Right renal pelvis (tissue), 4 donors: ENCODE results near the gene ARHGEF18. TPM values are rescaled to one million over a fixed set of nuclear protein-coding genes. Genes with fewer than 3 reads are reported as not detected.
"Not testable (repeated sequence)": the region's sequence is repeated elsewhere in the genome, so short reads cannot be mapped to it uniquely, and the experiment has no call there.

Experiments used
- DNase-seq, 4 donors: peaks; one replicate each; pipeline ENCODE4 v3.0.0-alpha.2; 2013; ENCODE audit warnings: low read depth in 4 of 4, low spot score in 3 of 4, missing footprints in 1 of 4
- polyA plus RNA-seq, 4 donors: library from polyadenylated mRNA; unstranded; fragments of 120-200 nt; gene quantifications; one replicate each; pipeline ENCODE4 v1.2.1, GENCODE V29; 2013; ENCODE audit not compliant: insufficient read length in 4 of 4

ARHGEF18 gene
- polyA plus RNA-seq, 4 donors: 33.1 to 38.7 (median 37.3) TPM

DNA sequence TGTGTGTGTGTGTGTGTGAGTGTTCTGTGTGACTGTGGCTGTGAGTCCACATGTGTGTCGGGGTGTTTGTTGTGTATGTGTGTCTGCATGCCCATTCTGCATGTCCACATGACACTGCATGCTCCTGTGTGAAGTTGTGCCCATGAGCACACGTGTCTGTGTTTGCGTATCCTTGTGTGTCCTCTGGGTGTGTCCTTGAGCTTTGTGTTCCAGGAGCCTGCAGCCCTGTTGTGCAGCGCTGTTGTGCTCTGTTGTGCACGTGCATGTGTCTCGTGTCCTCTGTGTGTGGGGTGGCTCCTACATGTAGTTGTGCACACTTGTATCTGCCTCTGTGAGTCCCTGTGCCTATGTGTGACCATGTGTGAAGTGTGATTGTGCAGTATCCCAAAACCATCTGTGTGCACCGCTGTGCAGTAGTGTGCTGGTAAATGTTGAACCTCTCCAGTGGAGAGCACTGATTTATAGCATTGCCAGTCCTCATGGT, 2.2 kb upstream of the ARHGEF18 start:
- no peak for DNase-seq

DNA sequence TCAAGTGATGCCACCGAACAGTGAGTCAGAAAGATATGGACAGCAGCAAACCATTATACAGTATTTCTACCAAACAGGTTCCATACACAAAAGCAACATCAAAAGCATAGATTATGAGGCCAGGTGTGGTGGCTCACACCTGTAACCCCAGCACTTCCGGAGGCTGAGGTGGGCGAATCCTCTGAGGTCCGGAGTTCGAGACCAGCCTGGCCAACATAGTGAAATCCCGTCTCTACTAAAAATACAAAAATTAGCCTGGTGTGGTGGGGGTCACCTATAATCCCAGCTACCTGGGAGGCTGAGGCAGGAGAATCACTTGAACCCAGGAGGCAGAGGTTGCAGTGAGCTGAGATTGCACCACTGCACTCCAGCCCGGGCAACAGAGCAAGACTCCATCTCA, 1.7 kb upstream of the ARHGEF18 start:
- not testable (repeated sequence) for DNase-seq

DNA sequence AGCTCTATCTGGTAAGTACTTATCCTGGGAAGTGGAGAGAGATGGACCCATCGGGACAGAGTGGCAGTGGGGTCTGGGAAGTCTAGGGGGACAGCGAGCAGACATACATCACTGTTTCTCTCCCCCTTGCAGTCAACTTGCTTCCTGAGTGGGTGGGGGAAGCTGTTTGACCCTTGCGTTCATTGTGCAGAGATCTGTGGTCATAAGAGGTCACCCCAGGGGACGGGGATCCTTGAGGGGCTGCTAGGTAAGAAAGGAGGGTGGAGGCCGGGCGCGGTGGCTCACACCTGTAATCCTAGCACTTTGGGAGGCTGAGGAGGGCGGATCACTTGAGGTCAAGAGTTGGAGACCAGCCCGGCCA, 474 bp downstream of the ARHGEF18 start:
- DNase-seq: no peak

DNA sequence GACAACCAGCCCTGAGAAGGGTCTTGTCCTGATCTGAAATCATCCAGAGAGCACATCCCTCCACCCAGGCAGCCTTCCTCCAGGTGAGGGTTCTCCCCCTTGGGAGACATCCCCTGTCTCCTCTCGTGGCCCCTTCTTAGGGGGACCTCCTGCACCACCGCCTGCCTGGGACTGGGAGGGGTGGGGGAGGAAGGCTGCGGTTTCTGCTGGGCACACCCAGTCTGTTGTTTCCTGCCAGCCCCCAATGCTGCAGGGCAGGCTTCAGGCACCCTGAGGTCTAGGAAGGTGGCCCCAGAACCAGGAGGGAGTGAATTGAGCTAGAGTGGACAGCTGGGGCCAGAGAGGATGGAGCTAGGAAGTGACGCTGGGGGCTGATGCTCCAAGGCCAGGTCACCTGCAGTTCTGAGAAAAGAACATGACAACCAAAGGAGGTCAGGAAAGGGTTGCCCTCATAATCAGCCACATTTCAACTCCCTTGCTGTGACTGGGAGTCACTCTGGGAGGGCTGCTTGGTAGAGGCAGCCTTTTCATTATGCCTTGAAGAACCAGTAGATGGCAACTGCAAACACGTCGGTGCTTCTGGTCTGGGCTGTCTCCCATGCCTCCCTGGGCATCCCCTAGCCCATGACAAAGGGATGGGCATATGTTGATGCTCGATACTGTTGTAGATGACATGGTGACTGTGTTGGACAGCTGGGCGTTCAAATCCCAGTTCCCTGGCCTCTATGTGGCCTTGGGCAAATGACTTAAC, 1.4 kb downstream of the ARHGEF18 start:
- no peak for DNase-seq

DNA sequence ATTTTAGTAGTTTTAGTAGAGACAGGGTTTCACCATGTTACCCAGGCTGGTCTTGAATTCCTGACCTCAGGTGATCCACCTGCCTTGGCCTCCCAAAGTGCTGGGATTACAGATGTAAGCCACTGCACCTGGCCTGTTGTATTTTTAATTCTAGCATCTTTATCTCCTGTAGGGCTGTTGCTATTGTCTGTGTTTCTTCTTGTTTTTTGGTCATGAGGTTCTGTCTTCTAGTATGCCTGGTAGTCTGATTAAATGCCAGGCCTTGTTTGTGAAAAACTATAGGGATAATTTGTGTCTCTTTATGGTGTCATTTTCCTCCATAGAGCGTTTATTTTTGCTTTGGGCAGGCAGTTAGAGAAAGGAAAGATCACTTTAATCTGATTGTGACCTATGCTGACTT, 3.1 kb downstream of the ARHGEF18 start:
- DNase-seq: no peak

DNA sequence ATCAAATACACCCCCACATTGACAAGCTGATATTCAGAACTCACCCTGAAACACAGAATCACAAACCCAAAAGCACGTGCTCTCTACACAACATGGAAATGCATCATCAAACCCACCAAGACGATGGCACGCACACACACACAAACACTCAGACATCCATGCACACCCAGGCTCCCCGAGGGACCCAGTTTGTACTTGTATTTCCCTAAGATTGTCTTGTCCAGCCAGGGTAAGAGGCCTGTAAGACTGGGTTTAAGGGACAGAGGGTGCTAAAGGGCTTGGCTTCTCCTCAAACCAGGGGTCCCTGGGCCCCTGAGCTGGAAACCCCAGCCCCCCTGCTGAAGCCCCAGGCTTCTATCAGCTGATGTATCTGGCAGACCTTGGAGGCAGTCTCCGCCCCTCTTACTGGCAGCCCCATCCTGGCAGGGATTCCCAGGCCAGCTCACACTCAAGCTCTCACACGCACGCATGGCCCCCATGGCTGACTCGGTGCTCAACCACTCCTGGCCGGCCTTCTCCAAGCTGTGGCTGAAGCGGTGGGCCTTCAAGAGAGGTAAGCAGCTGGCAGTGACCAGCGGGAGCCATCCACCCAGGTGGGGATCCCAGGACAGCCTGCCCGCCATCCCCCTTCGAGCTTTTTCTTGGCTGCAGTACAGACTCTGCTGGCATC, 6.5 kb downstream of the ARHGEF18 start:
- no peak for DNase-seq

DNA sequence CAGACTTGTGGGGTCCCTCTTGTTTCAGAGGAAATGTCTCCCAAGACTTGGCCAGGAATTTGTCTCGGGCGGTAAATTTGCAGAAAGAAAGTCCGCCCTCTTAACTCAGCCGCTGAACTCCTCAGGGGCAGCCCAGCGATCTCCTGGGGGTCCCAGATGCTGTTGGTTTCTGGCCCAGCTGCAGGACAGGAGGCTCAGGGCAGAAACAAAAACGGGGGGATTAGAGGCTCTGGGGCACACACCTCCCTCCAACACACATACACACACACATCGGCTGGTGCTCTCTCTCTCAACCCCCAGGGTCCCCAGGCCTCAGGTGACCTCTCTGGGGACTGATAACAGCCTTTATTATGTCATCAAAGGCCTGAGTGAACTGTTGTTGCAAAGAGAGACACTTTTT, 7.1 kb downstream of the ARHGEF18 start:
- no peak for DNase-seq

DNA sequence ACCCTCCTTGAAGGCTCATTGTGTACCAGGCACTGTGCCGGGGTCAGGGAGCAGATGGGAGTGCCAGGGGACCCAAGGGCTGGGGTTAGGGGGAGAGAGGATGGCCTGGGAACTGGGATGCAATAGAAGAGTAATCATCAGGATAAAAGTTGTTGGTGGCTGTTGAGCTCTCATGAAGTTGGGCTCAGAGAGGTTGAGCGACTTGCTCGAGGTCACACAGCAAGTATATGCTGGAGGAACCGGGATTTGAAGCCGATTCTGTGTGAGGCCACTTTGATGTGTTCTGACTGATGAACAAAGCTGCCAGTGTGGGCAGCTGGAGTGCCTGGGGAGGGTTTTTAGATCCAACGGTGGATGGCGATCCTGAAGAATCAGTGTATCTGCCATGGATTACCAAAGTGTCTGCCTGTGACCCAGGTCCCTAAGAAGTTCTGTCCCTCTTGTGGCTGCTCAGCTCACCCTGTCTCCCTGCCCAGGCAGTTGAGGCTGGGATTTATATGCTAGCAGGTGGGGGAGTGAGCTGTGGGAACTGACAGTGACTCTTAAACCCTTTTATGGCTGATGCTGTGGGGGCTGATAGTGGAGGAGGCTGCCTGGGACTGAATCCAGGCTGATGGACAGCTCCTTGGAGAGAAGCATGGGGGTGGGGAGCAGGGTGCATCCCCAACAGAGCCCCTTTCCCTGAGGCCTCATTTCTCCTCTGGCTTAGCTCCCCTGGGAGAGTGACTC, 8.3 kb downstream of the ARHGEF18 start:
- no peak for DNase-seq

DNA sequence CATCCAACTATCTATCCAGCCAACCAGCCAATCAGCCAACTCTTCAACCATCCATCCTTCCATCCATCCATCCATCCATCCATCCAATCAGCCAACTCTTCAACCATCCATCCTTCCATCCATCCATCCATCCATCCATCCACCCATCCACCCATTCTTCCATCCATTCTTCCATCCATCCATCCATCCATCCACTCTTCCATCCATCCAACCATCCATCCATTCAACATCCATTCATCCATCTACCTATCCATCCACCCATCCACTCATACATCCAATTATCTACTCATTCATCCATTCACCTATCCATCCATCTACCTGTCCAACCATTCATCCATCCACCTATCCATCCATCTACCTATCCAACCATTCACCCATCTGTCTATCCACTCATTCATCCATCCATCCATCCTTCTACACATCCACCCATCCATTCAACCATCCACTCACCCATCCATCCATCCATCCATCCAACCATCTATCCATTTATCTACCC, 9.4 kb downstream of the ARHGEF18 start:
- no peak for DNase-seq

DNA sequence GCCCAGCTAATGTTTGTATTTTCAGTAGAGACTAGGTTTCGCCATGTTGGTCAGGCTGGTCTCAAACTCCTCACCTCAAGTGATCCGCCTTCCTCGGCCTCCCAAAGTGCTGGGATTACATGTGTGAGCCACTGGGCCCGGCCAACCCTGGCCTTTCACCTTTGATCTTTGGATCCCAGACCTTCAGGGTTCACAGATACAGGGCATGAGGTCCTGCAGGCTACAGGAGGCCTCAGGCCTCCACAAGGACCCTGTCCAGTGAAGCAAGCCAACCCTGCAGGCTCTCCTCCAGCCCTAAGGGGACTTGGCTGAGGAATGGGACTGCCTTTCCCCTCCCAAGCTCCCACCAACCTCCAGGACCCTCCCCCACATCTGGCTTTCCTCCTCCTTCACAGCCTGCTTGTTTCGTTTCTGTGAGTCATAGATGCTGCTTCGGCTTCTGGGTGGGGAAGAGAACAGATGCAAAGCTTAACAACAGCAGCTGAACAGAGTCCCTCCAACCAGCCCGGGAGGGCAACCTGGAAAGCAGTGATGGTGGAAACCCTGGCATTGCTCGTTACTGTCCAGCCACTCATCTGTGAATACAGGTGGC, 11.8 kb downstream of the ARHGEF18 start:
- DNase-seq: no peak

DNA sequence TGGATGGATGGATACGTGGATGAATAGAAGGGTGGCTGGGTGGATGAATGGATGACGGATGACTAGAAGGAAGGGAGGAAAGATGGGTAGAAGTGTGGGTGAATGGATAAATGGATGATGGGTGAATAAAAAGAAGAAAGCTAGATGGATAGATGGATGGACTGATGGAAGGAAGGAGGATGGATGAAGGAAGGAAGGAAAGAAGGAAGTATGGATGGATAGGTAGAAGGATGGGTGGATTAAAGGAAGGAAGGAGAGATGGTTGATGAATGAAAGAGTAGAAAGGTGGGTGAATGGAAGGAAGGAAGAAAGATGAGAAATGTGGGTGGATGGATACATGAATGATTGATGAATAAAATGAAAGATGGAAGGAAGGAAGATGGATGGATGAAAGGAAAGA, 14.5 kb downstream of the ARHGEF18 start:
- DNase-seq: no peak

DNA sequence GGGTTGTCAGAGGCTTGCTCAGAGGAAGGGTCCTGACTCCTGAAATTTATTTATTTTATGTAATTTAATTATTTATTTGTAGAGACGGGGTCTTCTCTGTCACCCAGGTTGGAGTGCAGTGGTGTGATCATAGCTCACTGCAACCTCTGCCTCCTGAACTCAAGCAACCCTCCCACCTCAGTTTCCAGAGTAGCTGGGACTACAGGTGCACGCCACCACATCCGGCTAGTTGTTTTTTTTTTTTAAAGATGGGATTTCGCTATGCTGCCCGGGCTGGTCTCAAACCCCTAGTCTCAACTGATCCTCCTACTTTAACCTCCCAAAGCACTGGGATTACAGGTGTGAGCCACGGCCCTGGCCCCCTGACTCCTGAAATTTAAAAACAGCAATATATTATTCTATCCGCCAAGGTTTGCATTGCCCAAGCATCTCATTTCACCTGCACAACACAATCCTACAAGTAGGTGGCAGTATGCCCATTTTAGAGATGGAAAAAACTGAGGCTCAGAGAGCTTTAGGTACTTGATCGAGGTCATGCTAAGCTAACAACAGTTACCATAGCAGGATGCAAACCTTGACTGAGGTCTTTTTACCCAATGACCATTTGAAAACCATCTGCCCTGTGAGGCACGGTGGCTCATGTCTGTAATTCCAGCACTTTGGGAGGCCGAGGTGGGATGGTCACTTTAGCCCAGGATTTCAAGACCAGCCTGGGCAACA, 18.1 kb downstream of the ARHGEF18 start:
- DNase-seq: no peak

DNA sequence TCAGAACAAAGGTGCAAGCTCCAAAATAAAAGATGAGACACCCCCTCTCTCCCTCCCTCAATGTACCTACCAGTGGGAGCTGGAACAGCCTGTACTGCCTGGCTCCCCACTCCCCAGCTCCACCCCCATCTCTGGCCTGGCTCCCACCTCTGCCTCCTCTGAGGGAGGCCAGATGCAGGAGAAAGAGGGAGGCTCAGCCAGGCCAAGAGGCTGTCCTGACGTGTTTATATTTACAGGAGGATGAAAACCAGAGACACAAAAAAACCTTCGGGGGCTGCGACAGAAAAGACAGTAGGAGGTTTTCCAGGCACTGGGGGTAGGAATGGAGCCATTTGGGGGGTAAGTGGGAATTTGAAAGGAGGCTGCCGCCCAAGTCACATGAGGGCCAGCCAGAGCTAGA, 19.7 kb downstream of the ARHGEF18 start:
- DNase-seq: no peak

DNA sequence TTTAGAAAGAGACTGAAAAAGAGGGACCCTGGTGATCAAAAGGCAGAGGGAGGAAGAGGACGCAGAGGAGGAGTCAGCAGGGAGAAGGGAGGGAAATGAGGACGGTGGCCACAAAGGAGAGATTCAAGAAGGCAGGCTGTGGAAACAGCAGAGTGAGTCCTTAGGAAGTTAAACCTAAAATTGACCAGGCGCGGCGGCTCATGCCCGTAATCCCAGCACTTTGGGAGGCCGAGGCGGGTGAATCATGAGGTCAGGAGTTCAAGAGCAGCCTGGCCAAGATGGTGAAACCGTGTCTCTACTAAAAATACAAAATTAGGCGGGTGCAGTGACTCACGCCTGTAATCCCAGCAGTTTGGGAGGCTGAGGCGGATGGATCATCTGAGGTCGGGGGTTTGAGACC, 20.1 kb downstream of the ARHGEF18 start:
- DNase-seq: not testable (repeated sequence)

DNA sequence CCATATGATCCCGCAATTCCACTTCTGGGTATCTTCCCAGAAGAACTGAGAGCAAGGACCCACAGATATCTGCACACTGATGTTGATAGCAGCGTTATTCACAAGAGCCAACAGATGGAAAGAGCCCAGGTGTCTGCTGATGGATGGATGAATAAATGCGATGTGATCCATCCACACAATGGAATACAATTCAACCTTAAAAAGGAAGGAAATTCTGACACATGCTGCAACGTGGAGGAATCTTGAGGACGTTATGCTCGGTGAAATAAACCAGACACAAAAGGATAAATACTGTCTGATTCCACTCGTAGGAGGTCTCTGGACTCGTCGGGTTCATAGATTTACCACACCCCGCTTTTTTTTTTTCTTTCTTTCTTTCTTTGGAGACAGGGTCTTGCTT, 21.8 kb downstream of the ARHGEF18 start:
- no peak for DNase-seq

DNA sequence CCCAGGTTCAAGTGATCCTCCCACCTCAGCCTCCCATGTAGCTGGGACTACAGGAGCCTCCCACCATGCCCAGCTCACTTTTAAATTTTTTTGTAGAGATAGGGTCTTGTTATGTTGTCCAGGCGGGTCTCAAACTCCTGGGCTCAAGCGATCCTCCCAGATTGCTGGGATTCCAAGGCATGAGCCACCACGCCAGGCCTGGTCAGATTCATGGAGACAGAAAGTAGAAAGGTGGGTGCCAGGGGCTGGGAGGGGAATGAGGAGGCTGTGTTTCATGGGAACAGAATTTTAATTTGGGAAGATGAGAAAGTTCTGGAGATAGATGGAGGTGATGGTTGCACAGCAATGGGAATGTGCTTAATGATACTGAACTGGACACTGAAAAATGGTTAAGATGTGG, 22.3 kb downstream of the ARHGEF18 start:
- no peak for DNase-seq

DNA sequence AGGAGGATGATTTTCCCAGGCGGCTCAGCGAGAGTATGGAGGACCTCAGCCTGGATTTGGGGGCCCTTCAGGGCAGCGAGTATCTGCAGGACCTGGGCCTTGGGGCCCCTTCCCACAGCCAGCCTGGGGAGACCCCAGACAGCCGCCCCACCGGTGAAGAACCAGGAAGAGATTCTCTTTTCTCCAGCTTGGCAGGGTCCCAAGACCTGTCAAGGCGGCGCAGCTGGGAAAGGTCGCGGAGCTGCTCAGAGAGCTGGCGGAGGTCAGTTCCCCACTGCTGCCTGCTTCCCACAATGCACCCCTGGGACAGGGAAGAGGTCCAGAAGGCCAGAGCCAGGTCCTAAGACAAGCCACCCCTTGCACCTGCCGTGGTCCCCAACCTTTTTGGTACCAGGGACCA, 24.1 kb downstream of the ARHGEF18 start:
- no peak for DNase-seq

DNA sequence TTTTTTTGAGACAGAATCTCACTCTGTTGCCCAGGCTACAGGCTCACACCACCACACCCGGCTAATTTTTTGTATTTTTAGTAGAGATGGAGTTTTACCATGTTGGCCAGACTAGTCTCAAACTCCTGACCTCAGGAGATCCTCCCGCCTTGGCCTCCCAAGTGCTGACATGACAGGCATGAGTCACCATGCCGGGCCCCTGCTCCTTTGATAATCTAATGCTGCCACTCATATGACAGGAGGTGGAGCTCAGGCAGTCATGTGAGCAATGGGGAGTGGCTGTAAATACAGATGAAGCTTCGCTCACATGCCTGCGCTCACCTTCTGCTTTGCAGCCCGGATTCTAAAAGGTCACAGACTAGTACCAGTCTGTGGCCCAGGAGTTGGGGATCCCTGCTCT, 25.1 kb downstream of the ARHGEF18 start:
- DNase-seq: no peak

DNA sequence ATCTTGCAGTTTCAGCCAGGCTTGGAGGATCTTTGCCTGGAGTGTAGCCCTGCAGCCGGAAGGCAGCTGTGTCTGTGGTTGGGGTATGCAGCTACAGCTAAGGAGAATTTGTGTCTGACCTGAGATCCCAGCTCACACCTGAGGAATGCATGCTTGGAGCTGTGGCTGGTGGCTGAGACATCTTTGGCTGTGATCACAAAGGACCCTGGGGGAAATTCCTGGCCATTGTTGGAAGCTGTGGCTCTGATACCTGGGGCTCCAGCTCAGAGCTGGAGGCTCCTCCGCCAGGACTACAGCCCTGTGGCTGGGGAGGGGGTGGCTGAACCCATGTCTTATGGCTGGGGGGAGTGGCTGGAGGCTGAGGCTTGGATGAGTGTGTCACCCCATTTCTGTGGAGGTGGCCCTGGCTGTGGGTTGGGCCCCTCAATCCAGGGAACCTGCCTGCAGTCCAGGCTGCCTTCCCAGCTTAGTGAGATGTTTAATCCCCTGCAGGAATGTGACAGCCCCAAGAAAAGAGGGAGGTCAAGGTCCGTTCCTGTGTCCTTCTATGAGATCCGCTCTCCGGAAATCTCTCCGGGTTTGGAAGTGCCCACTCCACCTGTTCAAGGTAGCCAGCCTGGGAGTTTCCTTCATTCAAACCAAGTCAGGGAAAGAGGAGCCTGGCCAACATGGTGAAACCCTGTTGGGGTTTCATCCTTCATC, 27.6 kb downstream of the ARHGEF18 start:
- no peak for DNase-seq

DNA sequence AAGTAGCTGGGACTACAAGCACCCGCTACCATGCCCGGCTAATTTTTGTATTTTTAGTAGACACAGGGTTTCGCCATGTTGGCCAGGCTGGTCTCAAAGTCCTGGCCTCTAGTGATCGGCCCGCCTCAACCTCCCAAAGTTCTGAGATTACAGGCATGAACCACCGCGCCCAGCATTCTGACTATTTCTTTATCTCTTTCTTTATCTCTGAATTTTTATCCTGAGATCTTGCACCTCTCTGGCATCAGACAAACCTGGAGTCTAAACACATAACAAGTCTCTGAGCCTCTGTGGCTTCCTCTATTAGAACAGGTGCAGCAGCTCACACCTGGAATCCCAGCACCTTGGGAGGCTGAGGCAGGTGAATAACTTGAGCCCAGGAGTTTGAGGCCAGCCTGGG, 28.5 kb downstream of the ARHGEF18 start:
- DNase-seq: no peak
